GM13977 (cell line): Measurements from ENCODE around the gene FGG.

Experiments used
- DNase-seq: peaks from one replicate; pipeline ENCODE4 v3.0.0; 2012; ENCODE audit warnings: low spot score
- CTCF ChIP-seq: IDR thresholded peaks from 2 replicates; pipeline ENCODE4 v1.5.1; 2012; ENCODE audit warnings: mild to moderate bottlenecking, control low read depth; ENCODE audit not compliant: insufficient read depth; ENCODE audit errors: extremely low read depth, missing control alignments
- in situ Hi-C: fragments of 300-500 bp; cut with MboI; formaldehyde crosslinking; loops from one replicate; pipeline ENCODE4 v1.12.0; 2022; ENCODE audit warnings: low sequenced_read_pairs, low pct_unique_long_range_greater_than_20kb, mixed read lengths, inconsistent platforms; ENCODE audit not compliant: unreplicated experiment

FGG gene

GRCh38 chr4:154573190-154573870, 39.1 kb downstream of the FGG start:
- in situ Hi-C loops, result no loop called here
- DNase-seq, result no peak
- no peak for TF ChIP-seq CTCF

DNA sequence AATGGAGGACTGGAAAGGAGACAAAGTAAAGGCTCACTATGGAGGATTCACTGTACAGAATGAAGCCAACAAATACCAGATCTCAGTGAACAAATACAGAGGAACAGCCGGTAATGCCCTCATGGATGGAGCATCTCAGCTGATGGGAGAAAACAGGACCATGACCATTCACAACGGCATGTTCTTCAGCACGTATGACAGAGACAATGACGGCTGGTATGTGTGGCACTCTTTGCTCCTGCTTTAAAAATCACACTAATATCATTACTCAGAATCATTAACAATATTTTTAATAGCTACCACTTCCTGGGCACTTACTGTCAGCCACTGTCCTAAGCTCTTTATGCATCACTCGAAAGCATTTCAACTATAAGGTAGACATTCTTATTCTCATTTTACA, 42.9 kb downstream of the FGG start:
- in situ Hi-C loops, result no loop called here
- no peak for DNase-seq
- TF ChIP-seq CTCF, result no peak

DNA sequence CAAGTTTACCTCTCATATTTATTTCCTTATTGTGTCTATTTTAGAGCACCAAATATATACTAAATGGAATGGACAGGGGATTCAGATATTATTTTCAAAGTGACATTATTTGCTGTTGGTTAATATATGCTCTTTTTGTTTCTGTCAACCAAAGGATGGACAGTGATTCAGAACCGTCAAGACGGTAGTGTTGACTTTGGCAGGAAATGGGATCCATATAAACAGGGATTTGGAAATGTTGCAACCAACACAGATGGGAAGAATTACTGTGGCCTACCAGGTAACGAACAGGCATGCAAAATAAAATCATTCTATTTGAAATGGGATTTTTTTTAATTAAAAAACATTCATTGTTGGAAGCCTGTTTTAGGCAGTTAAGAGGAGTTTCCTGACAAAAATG, 43.4 kb downstream of the FGG start:
- TF ChIP-seq CTCF, result no peak
- in situ Hi-C loops, result no loop called here
- no peak for DNase-seq

DNA sequence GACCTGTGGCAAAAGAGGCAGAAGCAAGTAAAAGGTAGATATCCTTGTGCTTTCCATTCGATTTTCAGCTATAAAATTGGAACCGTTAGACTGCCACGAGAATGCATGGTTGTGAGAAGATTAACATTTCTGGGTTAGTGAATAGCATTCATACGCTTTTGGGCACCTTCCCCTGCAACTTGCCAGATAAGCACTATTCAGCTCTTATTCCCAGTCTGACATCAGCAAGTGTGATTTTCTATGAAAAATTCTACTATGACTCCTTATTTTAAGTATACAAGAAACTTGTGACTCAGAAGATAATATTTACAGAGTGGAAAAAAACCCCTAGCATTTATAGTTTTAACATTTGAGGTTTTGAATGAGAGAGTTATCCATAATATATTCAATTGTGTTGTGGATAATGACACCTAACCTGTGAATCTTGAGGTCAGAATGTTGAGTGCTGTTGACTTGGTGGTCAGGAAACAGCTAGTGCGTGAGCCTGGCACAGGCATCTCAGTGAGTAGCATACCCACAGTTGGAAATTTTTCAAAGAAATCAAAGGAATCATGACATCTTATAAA, 45.7 kb downstream of the FGG start:
- in situ Hi-C loops, result no loop called here
- TF ChIP-seq CTCF, result no peak
- DNase-seq, result no peak

DNA sequence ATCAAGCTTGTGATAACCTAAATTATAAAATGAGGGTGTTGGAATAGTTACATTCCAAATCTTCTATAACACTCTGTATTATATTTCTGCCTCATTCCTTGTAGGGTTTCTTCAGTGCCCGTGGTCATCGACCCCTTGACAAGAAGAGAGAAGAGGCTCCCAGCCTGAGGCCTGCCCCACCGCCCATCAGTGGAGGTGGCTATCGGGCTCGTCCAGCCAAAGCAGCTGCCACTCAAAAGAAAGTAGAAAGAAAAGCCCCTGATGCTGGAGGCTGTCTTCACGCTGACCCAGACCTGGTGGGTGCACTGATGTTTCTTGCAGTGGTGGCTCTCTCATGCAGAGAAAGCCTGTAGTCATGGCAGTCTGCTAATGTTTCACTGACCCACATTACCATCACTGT, 46.8 kb downstream of the FGG start:
- DNase-seq, result no peak
- in situ Hi-C loops, result no loop called here
- TF ChIP-seq CTCF, result no peak

GRCh38 chr4:154564311-154564710, 48.1 kb downstream of the FGG start:
- TF ChIP-seq CTCF, result no peak
- DNase-seq, result no peak
- in situ Hi-C loops, result no loop called here
